ENCODE data around the gene PEDS1.
A peak's percentile ranks its signal among the peaks of the same experiment; 100 is the strongest.
"Not testable (repeated sequence)": the region's sequence is repeated elsewhere in the genome, so short reads cannot be mapped to it uniquely, and the experiment has no call there.

PEDS1 gene

DNA sequence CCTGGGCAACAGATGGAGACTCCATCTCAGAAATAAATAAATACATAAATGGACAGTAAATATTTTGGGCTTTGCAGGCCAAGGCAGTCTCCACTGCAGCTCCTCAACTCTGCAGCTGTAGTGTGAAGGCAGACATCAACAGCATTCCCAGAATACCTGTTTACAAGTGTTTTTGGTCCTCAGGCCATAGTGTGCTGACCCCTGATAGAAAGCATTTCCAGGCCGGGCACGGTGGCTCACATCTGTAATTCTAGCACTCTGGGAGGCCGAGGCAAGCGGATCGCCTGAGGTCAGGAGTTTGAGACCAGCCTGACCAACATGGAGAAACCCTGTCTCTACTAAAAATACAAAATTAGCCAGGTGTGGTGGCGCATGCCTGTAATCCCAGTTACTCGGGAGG is 18.4 kb downstream of the PEDS1 start:
- DNase-seq (ENCODE audit: low read depth in 2 of 2): not testable (repeated sequence)

DNA sequence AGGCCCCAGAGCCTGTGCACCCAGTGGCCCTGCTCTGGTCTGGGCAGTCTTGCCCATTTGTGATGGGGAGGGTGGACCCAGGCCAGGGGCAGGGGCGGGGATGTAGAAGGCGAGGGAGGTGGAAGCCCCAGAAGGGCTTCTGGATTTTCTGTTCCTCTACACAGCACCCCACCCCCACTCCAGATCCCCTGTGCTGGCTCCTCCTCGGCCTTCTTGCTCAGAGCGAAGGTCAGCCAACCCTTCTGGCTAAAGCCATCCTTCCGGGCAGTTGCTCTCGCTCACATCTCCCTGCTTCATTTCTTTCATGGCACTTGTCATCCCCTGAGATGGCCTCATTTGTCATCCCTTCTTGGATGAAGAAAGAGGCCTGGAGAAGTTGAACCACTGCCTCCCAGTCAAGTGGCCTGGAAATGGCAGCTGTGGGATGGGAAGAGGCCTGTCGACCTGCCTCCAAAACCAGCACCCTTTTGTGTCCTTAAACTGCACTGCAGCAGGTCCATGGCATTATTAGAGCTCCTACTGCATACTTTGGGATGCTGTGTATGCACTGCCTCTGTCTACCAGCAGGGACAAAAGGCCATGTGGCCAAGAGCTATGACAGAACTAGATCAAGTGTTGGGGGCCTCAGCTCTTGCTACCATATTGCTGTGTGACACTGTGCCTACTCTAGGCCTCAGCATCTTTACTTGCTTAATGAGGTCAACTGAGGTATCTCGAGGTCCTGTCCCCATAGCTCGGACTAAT is 19.9 kb downstream of the PEDS1 start:
- no peak for DNase-seq (ENCODE audit: low read depth in 2 of 2)

DNA sequence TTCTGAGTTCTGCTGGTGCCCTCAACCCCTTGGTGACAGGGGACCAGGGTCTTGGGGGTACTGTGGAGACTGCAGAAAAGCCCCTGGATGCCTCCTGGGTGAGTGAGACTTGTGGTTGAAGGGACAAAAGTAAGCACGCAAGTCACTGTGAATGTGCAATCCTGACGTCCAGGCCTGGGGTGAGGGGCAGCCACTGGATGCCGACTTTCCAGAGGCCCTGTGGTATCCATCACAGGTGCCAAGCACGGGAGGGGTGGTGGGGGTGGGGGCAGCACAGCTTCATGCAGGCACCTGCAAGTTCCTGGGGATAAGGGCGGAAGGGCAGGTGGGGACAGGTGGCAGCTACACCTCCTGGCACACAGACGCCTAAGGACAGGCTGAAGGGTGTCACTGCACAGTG is 20.5 kb downstream of the PEDS1 start:
- no peak for DNase-seq (ENCODE audit: low read depth in 2 of 2)

DNA sequence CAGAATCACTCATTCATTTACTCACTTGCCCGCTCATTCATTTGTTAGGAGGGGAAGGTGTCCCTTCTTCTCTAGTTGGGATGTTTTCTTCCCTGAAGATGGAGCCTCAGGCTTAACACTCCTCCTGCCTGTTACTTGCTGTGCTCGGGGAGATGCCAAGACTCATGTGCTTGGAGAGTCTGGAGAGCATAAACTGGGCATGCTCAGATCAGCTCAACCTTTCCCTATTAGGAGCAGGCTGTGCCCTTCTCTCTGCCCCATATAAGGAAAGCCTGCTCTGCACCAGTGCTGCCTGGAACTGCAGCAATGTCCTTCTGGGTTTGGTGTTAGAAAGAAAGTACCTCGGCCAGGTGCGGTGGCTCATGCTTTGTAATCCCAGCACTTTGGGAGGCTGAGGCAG is 22.5 kb downstream of the PEDS1 start:
- DNase-seq (ENCODE audit: low read depth in 2 of 2): no peak

DNA sequence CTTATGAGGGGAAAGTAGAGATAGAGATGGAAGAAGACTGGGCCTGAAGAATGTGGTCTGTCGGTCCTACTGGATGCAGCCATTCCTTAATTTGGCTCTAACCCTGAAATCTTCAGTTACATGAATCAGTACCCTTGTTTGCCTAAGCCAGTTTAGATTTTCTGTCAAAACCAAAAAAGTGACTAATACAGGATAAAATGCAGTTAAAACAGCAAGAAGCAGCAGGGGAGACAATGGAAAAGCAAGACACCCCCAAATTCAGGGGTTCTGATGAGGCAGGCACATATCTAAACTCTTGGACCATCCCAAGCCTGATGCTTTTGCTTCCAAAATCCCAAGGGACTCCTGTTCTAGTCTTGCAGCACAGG is 23.2 kb downstream of the PEDS1 start:
- DNase-seq (ENCODE audit: low read depth in 2 of 2): no peak

DNA sequence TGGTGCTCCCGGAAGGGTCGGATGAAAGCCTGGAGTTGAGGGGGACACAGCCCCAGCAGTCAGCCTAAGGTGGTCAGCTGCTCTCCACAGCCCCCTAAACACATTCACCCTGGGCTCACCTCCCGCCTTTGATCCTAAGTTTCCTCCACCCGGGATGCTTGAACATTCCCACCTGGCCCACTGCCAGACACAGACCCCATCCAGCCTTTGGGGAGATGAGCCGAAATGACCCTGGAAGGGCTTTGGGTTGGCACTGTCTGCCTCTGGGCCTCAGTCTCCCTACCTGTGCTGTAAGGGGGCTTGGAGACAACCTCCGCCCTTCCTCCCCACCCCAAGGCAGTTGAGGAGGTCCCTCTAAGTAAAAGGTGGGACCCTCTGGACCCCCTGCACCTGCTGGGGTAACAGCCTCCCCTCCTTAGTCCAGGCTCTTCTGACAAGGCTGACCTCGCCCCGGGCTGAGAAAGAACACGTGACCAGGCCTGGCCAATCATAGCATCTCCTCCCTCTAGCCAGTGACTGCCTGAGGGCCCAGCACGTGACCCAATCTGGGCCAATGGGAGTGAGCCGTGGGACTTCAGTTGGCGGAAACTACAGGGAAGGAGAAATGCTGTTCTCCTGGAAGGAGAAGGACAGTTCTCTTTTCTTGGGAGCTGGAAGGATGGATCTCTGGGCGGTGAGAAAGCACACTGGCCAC is 23.7 kb downstream of the PEDS1 start:
- DNase-seq (ENCODE audit: low read depth in 2 of 2): no peak

DNA sequence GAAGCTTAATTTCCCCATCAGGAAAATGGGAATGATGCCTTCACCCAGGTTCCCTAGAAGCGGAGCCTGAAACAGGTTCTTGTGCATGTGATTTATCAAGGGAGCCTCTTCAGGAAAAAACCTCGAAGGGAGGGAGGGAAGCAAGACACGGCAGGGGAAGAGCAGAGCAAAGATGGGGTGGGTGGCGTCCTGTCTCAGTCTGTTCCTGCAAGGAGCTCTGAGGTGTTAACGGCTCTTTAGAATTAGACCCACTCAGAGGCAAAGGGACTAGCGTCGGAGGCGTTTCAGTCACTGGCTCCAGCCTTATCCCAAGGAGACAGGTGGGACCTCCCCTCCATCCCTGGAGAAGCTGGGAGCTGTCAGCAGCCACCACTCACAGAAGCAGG is 25.0 kb downstream of the PEDS1 start:
- DNase-seq (ENCODE audit: low read depth in 2 of 2): no peak

DNA sequence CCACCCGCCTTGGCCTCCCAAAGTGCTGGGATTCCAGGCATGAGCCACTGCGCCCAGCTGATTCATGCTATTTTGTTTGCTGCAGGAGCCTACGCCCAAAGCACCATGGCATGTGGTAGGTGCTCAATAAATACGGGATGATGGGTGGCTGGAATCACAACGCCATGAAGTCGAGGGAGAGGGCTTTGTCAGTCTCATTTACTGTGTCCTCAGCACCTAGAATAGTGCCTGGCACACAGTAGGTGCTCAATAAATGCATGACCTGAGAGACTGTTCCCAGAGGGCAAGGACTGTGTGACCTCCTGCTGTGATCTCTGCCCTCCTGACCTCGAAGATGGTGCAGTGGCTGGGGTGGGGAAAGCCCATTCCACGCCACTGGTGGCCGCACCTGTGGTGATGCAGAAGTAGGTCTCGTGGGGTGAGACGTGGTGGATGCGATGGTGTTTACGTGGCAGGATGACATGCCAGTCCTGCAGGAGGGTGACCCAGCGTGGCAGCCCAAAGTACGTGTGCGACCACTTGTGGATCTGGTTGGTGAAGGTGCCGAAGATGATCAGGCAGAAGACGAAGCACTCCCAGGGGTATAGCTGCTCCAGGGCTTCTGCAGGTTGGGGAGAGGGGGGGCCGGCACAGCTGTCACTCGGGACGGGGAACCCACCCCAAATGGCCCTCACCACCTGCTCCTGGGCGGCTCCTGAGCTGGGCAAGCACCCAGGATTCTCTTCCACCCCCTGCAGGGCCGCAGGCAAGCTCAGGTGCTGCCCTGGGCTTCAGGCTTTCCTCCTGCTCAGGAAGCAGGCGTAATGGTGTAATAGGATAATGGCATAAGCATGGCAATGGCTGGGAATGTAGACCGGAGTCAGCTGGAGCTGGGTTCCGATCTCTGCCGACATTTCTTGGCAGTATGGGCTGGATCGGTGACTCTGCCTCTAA is 25.7 kb downstream of the PEDS1 start:
- no peak for DNase-seq (ENCODE audit: low read depth in 2 of 2)

DNA sequence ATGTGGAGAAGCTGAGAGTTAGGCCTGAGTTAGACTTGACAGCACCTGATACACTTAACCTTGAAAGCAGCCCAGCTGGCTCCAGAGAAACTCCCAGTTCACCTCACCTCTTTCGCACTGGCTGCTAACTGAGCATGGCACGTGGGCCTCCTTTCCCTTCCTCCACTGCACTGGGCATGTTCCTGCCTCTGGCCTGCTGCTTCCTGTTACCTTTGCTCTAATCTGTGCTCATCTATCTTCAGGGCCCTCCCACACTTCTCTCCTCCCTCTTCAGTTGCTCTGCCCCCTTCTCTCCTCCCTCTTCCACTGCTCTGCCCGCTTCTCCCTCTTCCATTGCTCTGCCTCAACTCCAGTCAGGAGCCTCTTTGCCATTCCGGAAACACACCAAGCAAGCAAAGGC is 26.9 kb downstream of the PEDS1 start:
- no peak for DNase-seq (ENCODE audit: low read depth in 2 of 2)

DNA sequence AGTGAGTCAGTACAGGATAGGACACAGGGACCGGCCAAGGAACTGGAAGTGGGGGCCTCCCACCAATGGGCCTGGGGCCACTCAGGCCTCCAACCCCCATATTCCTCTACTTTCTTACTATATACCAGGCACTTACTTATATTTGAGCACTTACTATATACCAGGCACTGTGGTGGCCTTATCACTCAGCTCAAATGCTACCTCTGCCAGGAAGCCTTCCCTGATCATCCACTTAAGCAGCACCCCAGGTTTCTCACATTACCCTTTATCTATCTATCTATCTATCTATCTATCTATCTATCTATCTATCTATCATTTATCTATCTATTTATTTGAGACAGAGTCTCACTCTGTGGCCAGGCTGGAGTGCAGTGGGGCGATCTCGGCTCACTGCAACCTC is 28.2 kb downstream of the PEDS1 start:
- no peak for DNase-seq (ENCODE audit: low read depth in 2 of 2)

DNA sequence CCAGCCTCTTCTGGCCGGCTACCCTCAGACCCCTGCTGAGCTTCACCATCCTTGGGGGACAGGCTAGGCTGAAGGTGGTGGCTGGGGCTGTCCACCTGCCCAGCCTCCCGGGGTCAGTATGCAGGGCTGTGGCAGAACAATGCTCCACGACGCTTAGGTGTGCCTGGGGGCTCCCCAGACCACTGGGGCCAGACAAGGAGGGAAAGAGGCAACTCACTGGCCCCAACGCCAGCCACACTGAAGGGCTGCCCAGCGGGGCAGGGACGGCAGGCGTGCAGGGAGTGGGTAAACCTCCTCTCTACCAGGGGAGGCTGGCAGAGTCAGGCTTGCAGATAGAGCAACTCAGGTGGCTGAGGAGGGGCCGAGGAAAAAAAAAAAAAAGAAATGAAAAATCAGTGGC is 29.0 kb downstream of the PEDS1 start:
- DNase-seq (ENCODE audit: low read depth in 2 of 2): no peak

DNA sequence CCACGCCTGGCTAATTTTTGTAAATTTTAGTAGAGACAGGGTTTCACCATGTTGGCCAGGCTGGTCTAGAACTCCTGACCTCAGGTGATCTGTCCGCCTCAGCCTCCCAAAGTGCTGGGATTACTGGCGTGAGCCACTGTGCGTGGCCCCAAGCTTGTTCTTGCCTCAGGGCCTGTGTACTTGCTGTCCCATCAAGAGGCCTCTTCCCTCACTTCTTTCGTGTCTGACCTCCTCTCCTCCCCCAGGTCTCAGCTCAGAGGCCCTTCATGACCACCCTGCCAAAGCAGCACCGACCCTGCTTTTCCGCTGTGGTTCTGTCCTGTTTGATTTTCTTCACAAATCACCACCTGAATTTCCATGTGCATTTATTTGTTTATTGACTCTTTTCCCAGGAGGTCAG is 30.1 kb downstream of the PEDS1 start:
- DNase-seq (ENCODE audit: low read depth in 2 of 2): no peak

DNA sequence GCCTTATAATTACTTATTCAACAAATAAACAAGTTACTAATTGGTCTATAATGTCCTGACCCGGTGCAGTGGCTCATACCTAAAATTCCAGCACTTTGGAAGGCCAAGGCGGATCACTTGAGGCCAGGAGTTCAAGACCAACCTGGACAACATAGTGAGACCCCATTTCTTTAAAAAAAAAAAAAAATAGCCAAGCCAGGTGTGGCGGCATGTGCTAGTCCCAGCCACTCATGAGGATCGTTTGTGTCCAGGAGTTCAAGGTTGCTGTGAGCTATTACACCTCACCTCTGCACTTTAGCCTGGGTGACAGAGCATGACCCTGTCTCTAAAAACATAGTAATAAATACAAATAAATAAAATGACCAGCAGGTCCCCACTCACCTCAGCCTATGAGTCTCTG is 30.8 kb downstream of the PEDS1 start:
- no peak for DNase-seq (ENCODE audit: low read depth in 2 of 2)

DNA sequence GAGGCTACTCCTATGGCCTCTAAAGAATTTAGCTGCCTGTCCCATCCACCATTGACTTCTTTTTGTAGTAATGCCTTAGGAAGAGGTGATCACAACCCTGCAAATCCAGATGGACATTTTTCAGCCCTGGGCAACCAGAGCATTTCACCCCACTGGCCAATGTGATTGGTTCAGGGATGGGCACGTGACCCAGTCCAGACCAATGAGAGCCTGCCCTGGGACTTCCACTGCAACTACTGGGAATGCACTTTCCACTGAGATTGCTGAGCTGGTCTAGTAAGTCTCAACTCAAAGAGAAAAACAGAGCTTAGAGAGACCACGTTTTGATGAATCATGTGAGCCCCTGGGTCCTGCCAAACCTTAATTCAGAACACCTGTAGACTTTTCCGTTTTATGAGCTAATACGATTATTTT is 31.7 kb downstream of the PEDS1 start:
- no peak for DNase-seq (ENCODE audit: low read depth in 2 of 2)

DNA sequence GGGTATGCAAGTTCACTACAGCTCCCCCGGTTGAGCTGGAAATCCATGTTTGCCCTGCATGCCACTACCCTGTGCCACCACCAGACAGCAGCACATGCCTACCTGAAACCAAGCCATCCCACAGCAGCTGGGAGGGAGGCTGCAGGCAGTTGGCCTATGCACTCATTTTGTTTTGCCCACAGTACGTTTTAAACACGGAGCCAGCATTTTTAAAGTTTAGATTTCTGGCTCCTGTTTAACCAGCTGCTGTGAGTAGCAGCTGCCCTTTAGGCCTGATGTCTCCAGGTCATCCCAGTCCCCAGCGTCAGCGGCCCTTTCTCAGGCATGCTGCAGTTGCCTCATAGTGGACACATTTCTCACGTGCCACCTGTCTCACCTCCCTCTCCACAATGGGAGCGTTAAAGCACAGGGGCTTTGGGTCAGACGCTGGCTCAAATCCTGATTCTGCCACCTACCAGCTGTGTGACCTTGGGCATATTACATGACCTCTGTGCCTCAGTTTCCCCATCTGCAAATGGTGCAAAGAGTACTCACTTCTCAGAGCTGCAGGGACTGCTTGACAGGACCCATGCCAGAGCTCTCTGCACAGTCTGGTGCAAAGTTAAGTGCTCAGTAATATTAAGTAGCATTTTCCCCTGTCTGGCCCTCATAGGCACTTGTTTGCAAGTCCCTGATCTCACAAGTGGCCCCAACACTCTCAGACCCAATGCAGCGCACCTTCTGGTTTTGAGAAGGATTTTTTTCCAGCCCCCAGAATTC is 32.4 kb downstream of the PEDS1 start:
- peak in 1 of 2 donors; percentile 14 for DNase-seq (ENCODE audit: low read depth in 2 of 2)

DNA sequence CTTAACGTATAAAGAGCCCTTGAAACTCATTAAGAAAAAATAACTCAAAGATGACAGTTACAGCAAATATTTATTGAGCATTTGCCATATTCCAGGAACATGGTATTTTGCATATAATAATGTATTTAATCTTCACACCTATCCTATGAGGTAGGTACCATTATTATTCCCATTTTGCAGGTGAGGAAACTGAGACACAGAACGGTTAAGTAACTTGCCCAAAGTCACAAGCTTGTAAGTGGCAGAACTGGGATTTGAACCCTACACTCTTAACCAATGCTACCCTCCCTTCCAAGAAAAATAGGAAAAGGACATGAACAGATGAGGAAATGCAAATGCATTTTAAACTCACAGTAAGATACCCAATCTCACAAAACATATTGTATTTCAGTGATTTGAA is 35.3 kb downstream of the PEDS1 start:
- DNase-seq (ENCODE audit: low read depth in 2 of 2): no peak

DNA sequence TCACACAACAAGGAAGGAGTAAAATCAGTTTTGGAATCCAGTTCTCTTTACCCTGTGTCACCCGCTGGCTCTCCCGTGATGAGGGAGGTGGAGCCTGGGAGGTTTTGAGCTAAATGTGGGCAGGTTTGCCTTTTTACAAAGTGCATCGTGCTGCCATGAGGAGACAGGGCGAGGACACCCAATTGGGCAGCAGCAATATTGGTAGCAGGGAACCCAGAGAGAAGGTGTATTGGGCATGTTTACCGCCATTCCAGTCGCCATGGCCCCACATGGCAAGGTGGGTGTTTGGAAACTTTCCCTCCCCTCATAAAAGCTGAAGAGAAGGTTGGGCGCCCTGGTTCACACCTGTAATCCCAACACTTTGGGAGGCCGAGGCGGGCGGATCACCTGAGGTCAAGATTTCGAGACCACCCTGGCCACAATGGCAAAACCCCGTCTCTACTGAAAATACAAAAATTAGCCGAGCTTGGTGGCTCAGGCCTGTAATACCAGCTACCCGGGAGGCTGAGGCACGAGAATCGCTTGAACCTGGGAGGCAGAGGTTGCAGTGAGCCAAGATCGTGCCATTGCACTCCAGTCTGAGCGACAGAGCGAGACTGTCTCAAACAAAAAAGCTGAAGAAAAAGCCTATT is 37.0 kb downstream of the PEDS1 start:
- DNase-seq (ENCODE audit: low read depth in 2 of 2): no peak

DNA sequence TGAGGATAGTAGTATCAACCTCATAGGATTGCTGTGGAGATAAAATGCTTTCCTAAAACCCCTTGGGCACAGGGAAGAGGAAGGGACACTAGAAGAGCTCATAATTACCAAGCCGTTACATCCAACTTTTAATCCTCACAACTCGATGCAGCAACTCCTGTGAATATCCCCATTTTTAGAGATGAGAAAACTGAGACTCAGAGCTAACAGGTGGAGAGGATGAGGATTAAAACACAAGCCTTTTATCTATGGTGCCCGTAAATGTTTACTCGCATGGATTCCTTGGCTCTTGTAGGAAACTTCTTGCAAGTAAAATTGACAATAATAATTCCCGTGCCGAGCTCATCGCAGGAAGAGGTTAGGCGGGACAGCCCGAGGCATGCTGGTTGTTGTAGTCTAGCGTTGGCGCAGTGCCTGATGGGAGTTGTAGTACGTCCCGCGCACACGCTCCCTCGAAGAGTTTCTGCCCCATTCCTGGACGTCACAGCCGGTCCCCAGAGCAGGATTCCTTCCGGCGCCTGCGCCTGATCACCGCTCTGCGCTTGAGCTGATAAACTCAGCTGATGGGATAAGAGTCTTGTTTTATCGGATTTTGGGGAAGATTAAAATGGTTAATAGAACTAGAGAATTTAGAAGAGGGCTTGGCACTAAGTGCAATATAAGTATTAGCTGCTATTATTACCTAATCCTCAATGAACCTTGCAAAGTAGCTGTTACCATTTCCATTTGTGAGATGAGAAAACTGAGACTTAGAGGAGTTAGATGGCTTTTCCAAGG is 37.7 kb downstream of the PEDS1 start:
- DNase-seq (ENCODE audit: low read depth in 2 of 2): peak; percentile 82

DNA sequence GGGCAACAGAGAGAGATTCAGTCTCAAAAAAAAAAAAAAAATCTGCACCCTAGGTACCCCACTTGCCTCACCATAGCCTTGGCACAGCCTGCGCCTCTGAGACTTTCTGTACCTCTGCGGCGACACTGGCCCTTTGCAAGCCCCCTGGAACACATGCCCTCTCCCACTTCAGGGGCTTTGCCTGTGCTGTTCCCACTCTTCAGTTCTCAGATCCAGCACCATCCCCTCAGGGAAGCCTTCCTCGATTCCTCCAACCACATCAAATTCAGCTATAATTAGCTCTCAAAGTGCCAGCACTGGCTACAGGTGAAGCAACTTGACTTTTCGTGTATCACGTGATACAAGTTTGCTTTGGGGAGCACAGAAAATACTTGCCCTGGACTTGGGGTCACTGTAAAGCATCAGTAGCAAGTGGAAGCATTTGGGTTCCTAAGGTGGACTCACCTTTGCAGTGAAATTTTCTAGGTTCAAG is 38.4 kb downstream of the PEDS1 start:
- DNase-seq (ENCODE audit: low read depth in 2 of 2): no peak

DNA sequence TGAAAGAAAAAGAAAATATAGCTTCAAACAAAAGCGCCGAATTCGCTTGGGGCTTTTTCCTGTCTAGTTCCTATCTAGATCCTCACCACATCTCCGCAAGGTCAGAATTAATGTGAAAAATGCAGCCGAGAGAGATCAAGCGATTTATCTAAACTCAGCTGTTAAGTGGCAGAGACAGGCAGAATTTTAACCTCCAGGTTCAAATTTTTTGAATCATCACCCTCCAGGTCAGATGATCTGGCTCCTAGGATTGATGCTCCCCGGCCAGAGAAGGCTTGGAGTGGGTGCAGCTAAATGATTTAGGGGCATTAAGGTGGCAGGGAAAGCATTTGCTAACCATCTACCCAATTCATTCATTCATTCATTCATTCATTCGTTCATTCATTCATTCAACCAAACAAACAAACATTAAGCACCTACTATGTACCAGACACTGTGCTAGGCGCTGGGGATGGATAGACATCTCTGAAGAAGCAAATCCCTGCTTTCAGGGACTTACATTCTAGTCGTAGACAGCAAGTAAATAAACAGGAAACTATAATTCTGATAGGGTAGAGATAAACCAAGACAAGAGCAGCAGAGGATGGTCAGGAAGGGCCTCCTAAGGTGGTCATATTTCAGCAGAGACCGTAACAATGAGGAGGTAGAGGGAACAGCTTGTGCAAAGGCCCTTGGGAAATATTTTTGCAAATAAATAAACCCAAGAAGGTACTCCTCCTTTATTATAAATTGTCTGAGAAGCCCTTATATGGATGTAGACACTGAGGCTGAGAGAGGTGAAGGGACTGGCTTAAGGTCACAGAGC is 39.9 kb downstream of the PEDS1 start:
- DNase-seq (ENCODE audit: low read depth in 2 of 2): no peak

Data from stimulated activated CD8-positive, alpha-beta memory T cell treated with anti-CD3 and anti-CD28 coated beads, Interleukin-15, amount 100 ng/mL, for 48 hours (primary cell).